MCF 10A (cell line): ENCODE results near the gene BCL2L13. TPM values are rescaled to one million over a fixed set of nuclear protein-coding genes. Genes with fewer than 3 reads are reported as not detected.

Source experiments
- BruUV-seq: library from RNA; stranded (reverse); fragments of 400-500 nt; replicated peaks from 2 replicates; lab custom pipeline; 2021; lab: Mats Ljungman, UMichigan
- CTCF ChIA-PET: fragments of 300-600 bp; sonication (Branson Sonifier 250); formaldehyde crosslinking; extraction: SDS; loops from one replicate; lab custom pipeline; 2021; ENCODE audit warnings: antibody characterized with exemption, inconsistent platforms; lab: Yijun Ruan, JAX
- POLR2A ChIA-PET: fragments of 300-600, 350-650 bp; sonication (Branson Sonifier 250); formaldehyde crosslinking; extraction: SDS; loops from one replicate; lab custom pipeline; 2020; ENCODE audit warnings: antibody characterized with exemption, inconsistent platforms; lab: Yijun Ruan, JAX
- DNase-seq: peaks from one replicate; pipeline ENCODE4 v3.0.0-alpha.2; 2018; ENCODE audit not compliant: unreplicated experiment
- H3K27ac Mint-ChIP-seq: one replicate; pipeline ENCODE4 v1.8.0; 2022; ENCODE audit warnings: mild to moderate bottlenecking, low read depth, mixed read lengths; ENCODE audit not compliant: unreplicated experiment
- H3K27me3 Mint-ChIP-seq: one replicate; pipeline ENCODE4 v1.8.0; 2022; ENCODE audit warnings: mixed read lengths; ENCODE audit not compliant: insufficient read depth, unreplicated experiment
- H3K36me3 Mint-ChIP-seq: one replicate; pipeline ENCODE4 v1.8.0; 2022; ENCODE audit warnings: mild to moderate bottlenecking, moderate library complexity, mixed read lengths; ENCODE audit not compliant: insufficient read depth, unreplicated experiment
- H3K4me1 Mint-ChIP-seq: one replicate; pipeline ENCODE4 v1.8.0; 2022; ENCODE audit warnings: mixed read lengths; ENCODE audit not compliant: insufficient read depth, unreplicated experiment
- H3K4me3 Mint-ChIP-seq: one replicate; pipeline ENCODE4 v1.8.0; 2022; ENCODE audit warnings: mild to moderate bottlenecking, moderate library complexity, mixed read lengths; ENCODE audit not compliant: unreplicated experiment
- H3K9me3 Mint-ChIP-seq: one replicate; pipeline ENCODE4 v1.8.0; 2022; ENCODE audit warnings: mixed read lengths; ENCODE audit not compliant: unreplicated experiment
- intact Hi-C: fragments of 100-400 bp; cut with micrococcal nuclease; formaldehyde crosslinking; loops from 2 replicates; pipeline ENCODE4 v1.14.1; 2022
- total RNA-seq: library from RNA; stranded (reverse); gene quantifications from 2 replicates; pipeline ENCODE4 v1.2.3, GENCODE V29; 2022
- TF ChIP-seq, protein P1 (sequence below): fragments of 200-600 bp; IDR thresholded peaks from one replicate; pipeline ENCODE4 v1.8.0; 2022; ENCODE audit warnings: antibody characterized with exemption, mild to moderate bottlenecking; ENCODE audit not compliant: unreplicated experiment

BCL2L13 gene
- total RNA-seq, 1 experiment from 2014 or later: 75.1 TPM

DNA sequence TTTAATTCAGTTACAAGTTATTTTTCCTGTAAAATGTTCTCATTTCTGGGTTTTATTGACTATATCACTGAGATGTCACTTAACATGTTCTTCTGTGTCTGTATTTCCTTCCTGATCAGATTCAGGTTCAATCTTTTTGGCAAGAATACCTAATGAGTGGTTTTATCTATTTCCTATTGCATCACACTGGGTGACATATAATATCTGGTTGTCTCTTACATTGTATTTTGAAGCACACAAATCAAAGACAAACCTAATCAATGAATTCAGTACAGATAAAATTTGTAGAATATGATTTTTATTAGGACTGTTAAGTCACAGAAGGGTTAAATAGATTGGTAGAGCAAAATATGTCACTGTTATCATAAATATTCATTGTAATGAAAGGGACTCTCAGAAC is 60.4 kb downstream of the BCL2L13 start:
- no TSS peak for BruUV-seq
- H3K9me3 Mint-ChIP-seq: no peaks in the 10 kb centered on the region
- H3K27ac Mint-ChIP-seq: no peak overlapping the region
- peaks cover 12% of the 10 kb centered on the region for H3K4me1 Mint-ChIP-seq
- intact Hi-C loops: no loop called here
- H3K4me3 Mint-ChIP-seq: no peak overlapping the region
- peaks cover 45% of the 10 kb centered on the region for H3K36me3 Mint-ChIP-seq
- CTCF ChIA-PET: no interaction called here
- POLR2A ChIA-PET: no interaction called here
- H3K27me3 Mint-ChIP-seq: no peaks in the 10 kb centered on the region
- TF ChIP-seq, protein P1, sequence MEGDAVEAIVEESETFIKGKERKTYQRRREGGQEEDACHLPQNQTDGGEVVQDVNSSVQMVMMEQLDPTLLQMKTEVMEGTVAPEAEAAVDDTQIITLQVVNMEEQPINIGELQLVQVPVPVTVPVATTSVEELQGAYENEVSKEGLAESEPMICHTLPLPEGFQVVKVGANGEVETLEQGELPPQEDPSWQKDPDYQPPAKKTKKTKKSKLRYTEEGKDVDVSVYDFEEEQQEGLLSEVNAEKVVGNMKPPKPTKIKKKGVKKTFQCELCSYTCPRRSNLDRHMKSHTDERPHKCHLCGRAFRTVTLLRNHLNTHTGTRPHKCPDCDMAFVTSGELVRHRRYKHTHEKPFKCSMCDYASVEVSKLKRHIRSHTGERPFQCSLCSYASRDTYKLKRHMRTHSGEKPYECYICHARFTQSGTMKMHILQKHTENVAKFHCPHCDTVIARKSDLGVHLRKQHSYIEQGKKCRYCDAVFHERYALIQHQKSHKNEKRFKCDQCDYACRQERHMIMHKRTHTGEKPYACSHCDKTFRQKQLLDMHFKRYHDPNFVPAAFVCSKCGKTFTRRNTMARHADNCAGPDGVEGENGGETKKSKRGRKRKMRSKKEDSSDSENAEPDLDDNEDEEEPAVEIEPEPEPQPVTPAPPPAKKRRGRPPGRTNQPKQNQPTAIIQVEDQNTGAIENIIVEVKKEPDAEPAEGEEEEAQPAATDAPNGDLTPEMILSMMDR: no peak
- DNase-seq: no peak

DNA sequence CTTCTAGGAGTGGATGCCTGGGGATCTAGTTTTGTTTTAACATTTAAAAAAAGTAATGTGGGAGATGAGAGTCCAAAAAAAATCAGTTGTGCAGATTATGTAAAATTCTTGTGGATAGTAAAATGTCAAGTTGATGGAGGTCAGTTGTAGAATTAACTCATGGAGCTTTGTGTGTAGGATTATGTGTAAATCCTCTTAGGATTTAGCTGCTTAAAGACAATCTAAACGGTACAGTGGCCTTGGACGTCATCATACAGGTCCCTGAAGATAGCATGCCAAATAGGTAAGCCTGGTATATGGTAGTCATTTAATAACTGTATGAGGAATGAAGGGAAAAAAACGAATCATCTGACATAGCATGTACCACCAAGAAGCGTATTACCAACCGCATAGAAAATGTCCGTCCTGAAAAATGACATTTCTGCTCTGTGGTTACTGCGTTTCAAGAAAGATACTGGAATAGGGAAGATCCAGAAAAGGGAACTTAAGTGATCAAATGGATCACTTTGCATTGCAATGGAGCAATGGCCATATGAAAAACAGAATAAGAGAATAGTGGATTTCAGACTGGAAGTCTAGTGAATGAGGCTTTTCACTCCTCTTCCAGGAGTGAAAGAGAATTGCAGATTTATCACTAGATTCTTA is 61.3 kb downstream of the BCL2L13 start:
- no TSS peak for BruUV-seq

DNA sequence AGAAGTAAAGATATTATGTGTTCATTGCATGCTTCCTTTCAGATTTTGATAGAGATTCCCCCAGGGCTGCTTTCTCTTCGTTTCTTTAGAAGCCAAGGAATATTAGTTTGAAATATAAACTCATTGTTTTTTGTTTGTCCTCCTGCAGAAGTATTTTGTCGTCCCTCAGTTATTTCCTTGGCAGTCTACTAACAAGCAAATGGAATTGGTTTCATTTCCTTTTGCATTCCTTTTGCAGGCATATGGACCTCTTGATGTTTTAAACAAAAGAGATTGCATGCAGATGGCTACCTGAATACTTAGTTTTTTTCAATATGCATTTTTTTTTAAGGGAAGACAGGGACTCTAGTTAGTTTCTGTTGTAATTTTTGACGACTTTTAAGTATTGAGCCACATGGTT is 62.2 kb downstream of the BCL2L13 start:
- CTCF ChIA-PET: no interaction called here

More for the DNA sequence above, 61.3 kb downstream of the BCL2L13 start:
- intact Hi-C loops: no loop called here
- TF ChIP-seq, protein P1: no peak
- Mint-ChIP-seq H3K4me1 (peaks cover 12% of the 10 kb centered on the region), H3K27me3 (no peaks in the 10 kb centered on the region), H3K9me3 (no peaks in the 10 kb centered on the region), H3K36me3 (peaks cover 38% of the 10 kb centered on the region), H3K4me3 (no peak overlapping the region), H3K27ac (no peak overlapping the region)
- POLR2A ChIA-PET: no interaction called here
- DNase-seq: no peak
- CTCF ChIA-PET: no interaction called here

DNA sequence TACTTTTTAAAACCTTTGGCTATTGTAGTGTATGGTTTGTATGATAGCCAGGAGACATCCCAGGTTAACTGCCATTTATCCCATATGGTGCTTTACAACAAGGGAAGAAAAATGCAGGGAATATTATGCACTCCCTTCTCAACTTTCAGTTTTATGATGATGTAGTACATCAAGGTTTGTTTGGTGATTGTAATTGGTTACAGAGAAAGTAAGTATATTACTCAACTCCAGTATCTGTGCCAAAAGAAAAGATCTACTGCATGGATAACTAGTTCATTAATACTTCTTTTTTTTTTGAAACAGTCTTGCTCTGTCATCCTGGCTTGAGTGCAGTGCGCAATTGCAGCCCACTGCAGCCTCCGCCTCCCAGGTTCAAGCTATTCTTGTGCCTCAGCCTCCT is 65.3 kb downstream of the BCL2L13 start:
- ChIA-PET POLR2A (interaction anchor here (0.5 to 1.5 kb wide), 3 partner anchors 11 to 82 kb away, joined by 3 to 5 read pairs (median 3); partner anchors contain the start of gene BCL2L13), CTCF (no interaction called here)
- Mint-ChIP-seq H3K4me1 (peaks cover 26% of the 10 kb centered on the region), H3K27ac (no peak overlapping the region), H3K4me3 (no peak overlapping the region), H3K9me3 (no peaks in the 10 kb centered on the region), H3K27me3 (no peaks in the 10 kb centered on the region), H3K36me3 (peaks cover 33% of the 10 kb centered on the region)
- TF ChIP-seq, protein P1: no peak
- no peak for DNase-seq
- no TSS peak for BruUV-seq
- intact Hi-C loops: no loop called here

More for the DNA sequence above, 62.2 kb downstream of the BCL2L13 start:
- POLR2A ChIA-PET: no interaction called here
- H3K9me3 Mint-ChIP-seq: no peaks in the 10 kb centered on the region
- H3K4me3 Mint-ChIP-seq: no peak overlapping the region
- TF ChIP-seq, protein P1: no peak
- DNase-seq: no peak
- no peaks in the 10 kb centered on the region for H3K27me3 Mint-ChIP-seq
- BruUV-seq: no TSS peak
- peaks cover 12% of the 10 kb centered on the region for H3K4me1 Mint-ChIP-seq
- no peak overlapping the region for H3K27ac Mint-ChIP-seq
- peaks cover 43% of the 10 kb centered on the region for H3K36me3 Mint-ChIP-seq
- intact Hi-C loops: no loop called here
